ENCODE measurements around the gene LRRC25.
"Not testable (repeated sequence)": the region's sequence is repeated elsewhere in the genome, so short reads cannot be mapped to it uniquely, and the experiment has no call there.

Gene LRRC25

GRCh38 chr19:18351544-18351943 is 45.9 kb downstream of the LRRC25 start:
- no peak for DNase-seq (ENCODE audit: insufficient read length, low spot score)
- FAIRE-seq = no peak
- TF ChIP-seq SPI1 (IDR thresholded peaks at IDR 0.05; ENCODE audit: low read depth, low read length) (no peak), TAF1 (IDR thresholded peaks at IDR 0.05; ENCODE audit: low read depth, low read length) (no peak), PAX5 (IDR thresholded peaks at IDR 0.05; ENCODE audit: insufficient read depth, low read length, severe bottlenecking) (no peak), POLR2AphosphoS5 (IDR thresholded peaks at IDR 0.05; ENCODE audit: low read depth, low read length) (no peak), POU2F2 (IDR thresholded peaks at IDR 0.05; ENCODE audit: low read depth, low read length) (no peak), POLR2A (IDR thresholded peaks at IDR 0.05; ENCODE audit: low read depth, low read length) (no peak)

- DNase-seq (ENCODE audit: insufficient read length, low spot score) = no peak
- TF ChIP-seq SPI1 (IDR thresholded peaks at IDR 0.05; ENCODE audit: low read depth, low read length) (no peak), POU2F2 (IDR thresholded peaks at IDR 0.05; ENCODE audit: low read depth, low read length) (no peak), PAX5 (IDR thresholded peaks at IDR 0.05; ENCODE audit: insufficient read depth, low read length, severe bottlenecking) (no peak), POLR2AphosphoS5 (IDR thresholded peaks at IDR 0.05; ENCODE audit: low read depth, low read length) (no peak), TAF1 (IDR thresholded peaks at IDR 0.05; ENCODE audit: low read depth, low read length) (no peak), POLR2A (IDR thresholded peaks at IDR 0.05; ENCODE audit: low read depth, low read length) (no peak)
- no peak for FAIRE-seq
These were observed 46.9 kb downstream of the LRRC25 start for GRCh38 chr19:18350490-18350889.

GRCh38 chr19:18349524-18350128 is 47.8 kb downstream of the LRRC25 start:
- DNase-seq (ENCODE audit: insufficient read length, low spot score) = no peak
- TF ChIP-seq POU2F2 (IDR thresholded peaks at IDR 0.05; ENCODE audit: low read depth, low read length) (no peak), SPI1 (IDR thresholded peaks at IDR 0.05; ENCODE audit: low read depth, low read length) (no peak), TAF1 (IDR thresholded peaks at IDR 0.05; ENCODE audit: low read depth, low read length) (no peak), POLR2AphosphoS5 (IDR thresholded peaks at IDR 0.05; ENCODE audit: low read depth, low read length) (no peak), POLR2A (IDR thresholded peaks at IDR 0.05; ENCODE audit: low read depth, low read length) (no peak), PAX5 (IDR thresholded peaks at IDR 0.05; ENCODE audit: insufficient read depth, low read length, severe bottlenecking) (no peak)
- FAIRE-seq = peak; percentile 61

- DNase-seq (ENCODE audit: insufficient read length, low spot score); FAIRE-seq: not testable (repeated sequence)
These were observed 48.5 kb downstream of the LRRC25 start for GRCh38 chr19:18348818-18349339.

- TF ChIP-seq PAX5 (IDR thresholded peaks at IDR 0.05; ENCODE audit: insufficient read depth, low read length, severe bottlenecking) (no peak), POLR2AphosphoS5 (IDR thresholded peaks at IDR 0.05; ENCODE audit: low read depth, low read length) (no peak), SPI1 (IDR thresholded peaks at IDR 0.05; ENCODE audit: low read depth, low read length) (no peak), POU2F2 (IDR thresholded peaks at IDR 0.05; ENCODE audit: low read depth, low read length) (no peak), POLR2A (IDR thresholded peaks at IDR 0.05; ENCODE audit: low read depth, low read length) (no peak), TAF1 (IDR thresholded peaks at IDR 0.05; ENCODE audit: low read depth, low read length) (no peak)
- no peak for DNase-seq (ENCODE audit: insufficient read length, low spot score)
- no peak for FAIRE-seq
These were observed 49.3 kb downstream of the LRRC25 start for GRCh38 chr19:18348171-18348570.

- no peak for FAIRE-seq
- DNase-seq (ENCODE audit: insufficient read length, low spot score) = no peak
- TF ChIP-seq PAX5 (IDR thresholded peaks at IDR 0.05; ENCODE audit: insufficient read depth, low read length, severe bottlenecking) (no peak), POLR2A (IDR thresholded peaks at IDR 0.05; ENCODE audit: low read depth, low read length) (no peak), POU2F2 (IDR thresholded peaks at IDR 0.05; ENCODE audit: low read depth, low read length) (no peak), TAF1 (IDR thresholded peaks at IDR 0.05; ENCODE audit: low read depth, low read length) (no peak), POLR2AphosphoS5 (IDR thresholded peaks at IDR 0.05; ENCODE audit: low read depth, low read length) (no peak), SPI1 (IDR thresholded peaks at IDR 0.05; ENCODE audit: low read depth, low read length) (no peak)
These were observed 51.3 kb downstream of the LRRC25 start for GRCh38 chr19:18346091-18346490.

DNA sequence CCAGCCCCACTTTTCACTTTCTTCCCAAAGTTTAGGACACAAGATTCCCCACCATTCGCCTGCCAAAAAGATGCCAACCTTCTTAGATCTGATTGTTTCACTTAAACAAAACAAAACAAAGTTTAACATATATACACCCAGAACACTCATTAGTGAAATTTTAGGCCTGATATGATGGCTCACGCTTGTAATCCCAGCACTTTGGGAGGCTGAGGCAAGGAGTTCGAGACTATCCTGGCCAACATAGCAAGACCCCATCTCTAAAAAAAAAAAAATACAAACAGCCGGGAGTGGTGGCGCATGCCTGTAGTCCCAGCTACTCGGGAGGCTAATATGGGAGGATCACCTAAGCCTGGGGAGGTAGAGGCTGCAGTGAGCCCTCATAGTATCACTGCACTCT is 52.1 kb downstream of the LRRC25 start:
- TF ChIP-seq TAF1 (IDR thresholded peaks at IDR 0.05; ENCODE audit: low read depth, low read length) (no peak), PAX5 (IDR thresholded peaks at IDR 0.05; ENCODE audit: insufficient read depth, low read length, severe bottlenecking) (no peak), POLR2A (IDR thresholded peaks at IDR 0.05; ENCODE audit: low read depth, low read length) (no peak), SPI1 (IDR thresholded peaks at IDR 0.05; ENCODE audit: low read depth, low read length) (no peak), POLR2AphosphoS5 (IDR thresholded peaks at IDR 0.05; ENCODE audit: low read depth, low read length) (no peak), POU2F2 (IDR thresholded peaks at IDR 0.05; ENCODE audit: low read depth, low read length) (no peak)
- FAIRE-seq (no peak), DNase-seq (ENCODE audit: insufficient read length, low spot score) (no peak)

DNA sequence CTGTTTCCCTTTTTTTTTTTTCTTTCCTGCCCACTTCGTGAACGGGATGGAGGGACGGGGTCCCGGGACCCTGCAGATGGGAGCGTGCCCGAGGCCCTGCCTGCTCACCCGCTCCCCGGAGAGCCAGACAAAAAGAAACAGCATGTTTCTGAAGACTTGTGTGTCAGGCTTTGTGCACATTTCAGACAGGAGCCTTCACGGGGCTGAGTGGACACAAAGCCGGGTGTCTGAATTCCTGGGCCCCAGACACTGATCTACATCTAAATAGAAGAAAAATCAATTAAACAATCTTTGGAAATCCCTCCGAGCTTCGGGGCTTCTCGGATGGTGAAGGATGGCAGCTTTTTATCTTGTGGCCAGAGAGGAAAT is 52.9 kb downstream of the LRRC25 start:
- no peak for DNase-seq (ENCODE audit: insufficient read length, low spot score)
- TF ChIP-seq POU2F2 (IDR thresholded peaks at IDR 0.05; ENCODE audit: low read depth, low read length) (no peak), TAF1 (IDR thresholded peaks at IDR 0.05; ENCODE audit: low read depth, low read length) (no peak), PAX5 (IDR thresholded peaks at IDR 0.05; ENCODE audit: insufficient read depth, low read length, severe bottlenecking) (no peak), POLR2AphosphoS5 (IDR thresholded peaks at IDR 0.05; ENCODE audit: low read depth, low read length) (no peak)
- no peak for FAIRE-seq

DNA sequence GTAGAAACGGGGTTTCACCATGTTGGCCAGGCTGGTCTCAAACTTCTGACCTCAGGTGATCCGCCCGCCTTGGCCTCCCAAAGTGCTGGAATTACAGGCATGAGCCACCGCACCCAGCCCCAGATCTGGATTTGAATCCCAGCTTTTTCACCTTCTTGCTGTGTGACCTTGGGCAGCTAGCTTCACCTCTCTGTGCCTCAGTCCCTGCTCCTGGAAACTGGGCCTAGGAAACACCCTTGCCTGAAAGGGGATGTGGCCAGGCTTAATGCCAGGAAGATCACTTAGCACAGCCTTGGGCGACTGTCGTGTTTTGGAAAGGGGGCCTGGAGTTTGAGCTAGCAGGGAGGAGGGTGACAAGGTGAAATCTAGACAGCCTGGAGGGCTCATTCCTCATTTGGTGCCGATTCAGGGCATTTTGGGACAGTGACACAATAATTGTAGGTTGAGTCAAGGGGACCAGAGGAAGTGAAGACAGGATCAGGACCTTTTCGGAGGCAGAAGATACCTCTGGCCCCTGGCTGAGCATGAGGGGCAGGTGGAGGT is 55.3 kb downstream of the LRRC25 start:
- no peak for FAIRE-seq
- no peak for DNase-seq (ENCODE audit: insufficient read length, low spot score)
- TF ChIP-seq SPI1 (IDR thresholded peaks at IDR 0.05; ENCODE audit: low read depth, low read length) (no peak), POLR2AphosphoS5 (IDR thresholded peaks at IDR 0.05; ENCODE audit: low read depth, low read length) (no peak), POLR2A (IDR thresholded peaks at IDR 0.05; ENCODE audit: low read depth, low read length) (no peak), POU2F2 (IDR thresholded peaks at IDR 0.05; ENCODE audit: low read depth, low read length) (no peak), PAX5 (IDR thresholded peaks at IDR 0.05; ENCODE audit: insufficient read depth, low read length, severe bottlenecking) (no peak), TAF1 (IDR thresholded peaks at IDR 0.05; ENCODE audit: low read depth, low read length) (no peak)

Data from GM12891 (cell line).